GM12878 (cell line): Measurements from ENCODE around the gene AFAP1.

ENCODE experiments used
- ATF2 ChIP-seq: IDR thresholded peaks from 2 replicates; pipeline ENCODE4 v1.6.1; 2012; ENCODE audit warnings: low read length, inconsistent platforms
- CTCF ChIP-seq, 3 experiments: IDR thresholded peaks in 2 of 3; conservative IDR thresholded peaks in 1 of 3; 2 replicates each; pipeline ENCODE4 v1.5.1; 2011; ENCODE audit warnings: low read depth in 3 of 3, low read length in 3 of 3, mild to moderate bottlenecking in 3 of 3, control low read depth in 2 of 3, moderate library complexity in 2 of 3, inconsistent platforms in 1 of 3, mixed read lengths in 1 of 3; ENCODE audit not compliant: control insufficient read depth in 2 of 3, insufficient read depth in 1 of 3; ENCODE audit errors: extremely low read depth in 1 of 3
- POLR2A ChIP-seq: IDR thresholded peaks from 2 replicates; pipeline ENCODE4 v1.6.1; 2011; ENCODE audit warnings: low read depth, mild to moderate bottlenecking, low read length
- POLR2AphosphoS5 ChIP-seq: IDR thresholded peaks from 2 replicates; pipeline ENCODE4 v1.6.1; 2011; ENCODE audit warnings: mild to moderate bottlenecking, low read length, inconsistent platforms
- RELA ChIP-seq: fragments of 450-650 bp; IDR thresholded peaks from 2 replicates; pipeline ENCODE4 v1.8.0; 2014; ENCODE audit warnings: borderline replicate concordance; ENCODE audit not compliant: partially characterized antibody
- SMC3 ChIP-seq: IDR thresholded peaks from 2 replicates; pipeline ENCODE4 v1.6.1; 2011; ENCODE audit warnings: low read length, improper control_type of control experiment, borderline replicate concordance
- SP1 ChIP-seq: IDR thresholded peaks from one replicate; pipeline ENCODE4 v1.6.1; 2011; ENCODE audit warnings: low read depth, low read length
- TAF1 ChIP-seq: IDR thresholded peaks from 2 replicates; pipeline ENCODE4 v1.6.1; 2011; ENCODE audit warnings: mild to moderate bottlenecking, low read depth, low read length, borderline replicate concordance

- TF ChIP-seq ATF2 (no peak), RELA (no peak), CTCF (IDR thresholded peaks at IDR 0.05 in 2 of 3, conservative IDR thresholded peaks at IDR 0.05 in 1 of 3; ENCODE audit: control insufficient read depth in 2 of 3, extremely low read depth in 1 of 3, insufficient read depth in 1 of 3, low read depth in 3 of 3, low read length in 3 of 3) (no peak), POLR2A (no peak), POLR2AphosphoS5 (no peak), SP1 (no peak), TAF1 (no peak), SMC3 (no peak)
Measured at GRCh38 chr4:7943211-7943610, 3.5 kb upstream of the AFAP1 start.
